Erythroblast (primary cell): Measurements from ENCODE around the gene SRPK2.

Experiments
- GATA1 ChIP-seq: IDR thresholded peaks from 2 replicates; pipeline ENCODE4 v1.6.1; 2011; ENCODE audit warnings: low read depth, mild to moderate bottlenecking, control low read depth, low read length, moderate library complexity
- POLR2A ChIP-seq: IDR thresholded peaks from 2 replicates; pipeline ENCODE4 v1.6.1; 2011; ENCODE audit warnings: mild to moderate bottlenecking, low read length

DNA sequence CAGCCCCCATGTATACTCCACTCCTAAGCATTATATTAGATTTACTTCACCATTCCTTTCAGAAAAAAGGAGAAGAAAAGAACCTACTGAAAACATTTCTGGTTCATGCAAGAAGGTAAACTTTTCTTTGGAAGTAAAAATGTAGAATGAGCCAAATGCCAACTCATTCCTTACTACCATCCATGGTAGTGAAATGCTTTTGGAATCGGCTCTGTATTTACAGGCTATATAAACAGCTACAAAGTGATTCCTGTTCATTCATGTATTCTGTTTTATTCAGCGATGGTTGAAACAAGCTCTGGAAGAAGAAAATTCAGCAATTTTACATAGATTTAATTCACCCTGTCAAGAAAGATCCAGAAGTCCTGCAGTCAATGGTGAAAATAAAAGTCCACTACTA, 283.1 kb downstream of the SRPK2 start:
- TF ChIP-seq POLR2A (no peak), GATA1 (no peak)
